HG03565 (cell line): ENCODE data around the gene CTNND2.
"Not testable (repeated sequence)": the region's sequence is repeated elsewhere in the genome, so short reads cannot be mapped to it uniquely, and the experiment has no call there.

Source experiments
- ATAC-seq: cut with Tn5 transposase; IDR thresholded peaks from one replicate; pipeline ENCODE4 v1.9.1; 2021; ENCODE audit warnings: mild to moderate bottlenecking, moderate library complexity; ENCODE audit not compliant: unreplicated experiment

Gene CTNND2

DNA sequence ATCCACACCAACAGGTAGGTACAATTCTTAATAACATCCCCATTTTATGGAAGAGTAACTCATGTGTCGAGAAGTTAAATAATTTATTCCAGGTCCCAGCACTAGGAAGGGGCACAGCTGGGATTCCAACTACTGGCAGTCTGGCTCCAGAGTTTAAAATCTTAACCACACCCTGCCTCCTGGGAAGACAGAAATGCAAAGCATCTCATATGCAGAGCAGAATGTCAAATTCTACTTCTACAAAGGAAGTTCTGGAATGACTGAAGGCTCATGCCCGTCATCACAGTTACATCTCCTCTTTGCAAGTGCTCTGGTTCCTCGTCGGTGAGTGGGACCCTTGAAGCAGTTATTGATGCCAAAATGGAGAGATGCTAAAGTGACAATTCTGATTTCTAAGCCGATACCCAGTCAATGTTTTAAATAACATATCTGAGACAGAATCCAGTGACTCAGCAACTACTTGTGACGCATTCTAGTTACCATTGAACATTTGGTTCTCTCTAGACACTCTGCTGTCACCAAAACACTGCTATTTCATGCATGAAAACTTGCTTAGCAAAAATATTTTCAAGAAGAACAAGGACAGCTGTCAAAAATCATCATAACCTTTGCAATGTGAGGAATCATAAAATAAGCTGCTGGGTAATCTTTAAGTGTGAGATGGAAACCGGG is 412.7 kb downstream of the CTNND2 start:
- ATAC-seq: no peak

DNA sequence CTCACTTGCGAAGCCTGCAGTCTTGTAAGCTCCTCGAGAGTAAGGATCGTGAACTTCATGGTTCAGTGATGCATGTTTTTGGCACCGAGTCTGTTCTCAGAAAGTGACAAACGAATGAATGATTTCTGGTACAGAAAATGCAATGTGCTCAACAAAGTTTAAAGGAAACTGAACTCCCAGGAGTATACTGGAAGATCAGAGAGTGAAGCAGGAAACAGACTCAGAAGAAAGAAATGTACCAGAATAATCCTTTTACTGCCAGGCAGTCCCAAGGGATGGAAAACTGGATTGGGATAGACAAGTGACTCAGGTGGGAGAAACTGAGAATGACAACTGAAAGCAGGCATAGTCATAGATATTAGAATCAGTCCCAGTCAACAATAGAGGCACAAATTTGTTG is 420.6 kb downstream of the CTNND2 start:
- no peak for ATAC-seq

DNA sequence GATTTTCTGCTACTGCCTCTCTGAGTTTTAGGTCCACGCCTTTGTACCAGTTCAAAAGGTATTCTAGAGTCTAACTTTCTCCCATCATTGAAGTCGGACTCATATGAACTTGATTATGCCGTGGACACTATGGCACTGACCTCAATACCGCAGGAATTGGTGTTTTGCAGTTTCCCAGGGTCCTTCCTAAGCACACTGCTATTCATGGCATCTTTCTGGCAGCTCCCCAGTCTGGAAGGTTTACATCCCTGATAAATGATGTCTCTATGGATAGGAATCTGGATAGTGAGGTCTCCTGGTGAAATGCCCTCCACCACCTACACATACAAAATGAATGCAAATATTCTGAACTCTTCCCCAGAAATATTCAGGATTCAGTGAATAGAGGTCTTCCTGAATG is 422.2 kb downstream of the CTNND2 start:
- no peak for ATAC-seq

DNA sequence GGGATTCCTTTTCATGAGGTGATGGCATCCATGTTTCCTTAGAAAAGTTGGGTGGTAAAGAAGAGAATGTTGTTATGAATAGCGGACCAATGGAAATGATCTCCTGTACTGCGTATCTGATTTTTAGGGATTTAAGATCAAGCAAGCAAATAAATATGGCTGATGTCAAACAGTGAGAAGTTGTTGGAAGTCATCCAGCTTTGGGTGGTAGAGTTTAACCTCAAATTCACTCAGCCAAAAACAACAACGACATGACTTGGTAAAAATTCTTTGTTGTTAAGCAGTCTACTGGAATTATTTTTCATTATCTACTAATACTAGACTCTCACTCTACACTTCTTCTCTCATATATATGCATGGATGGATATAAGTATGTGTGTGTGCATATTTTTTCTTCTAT is 426.5 kb downstream of the CTNND2 start:
- no peak for ATAC-seq

DNA sequence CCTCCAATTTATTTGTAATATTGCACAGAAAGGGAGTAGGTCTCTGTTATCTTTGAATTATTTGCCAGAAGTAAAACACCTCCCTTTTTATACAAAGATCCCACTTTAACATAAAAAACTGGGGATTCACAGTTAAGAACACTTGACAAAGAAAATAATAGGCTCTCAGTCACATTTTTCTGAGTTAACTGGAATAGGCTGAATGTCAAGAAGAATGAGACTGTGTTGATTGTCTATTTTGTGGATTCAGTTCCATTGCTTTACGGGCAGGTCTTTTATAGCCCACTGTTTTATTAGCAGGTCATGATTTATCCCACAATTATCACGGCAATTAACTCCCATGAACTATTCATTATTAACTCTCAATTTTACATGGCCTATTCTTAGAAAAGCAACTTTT is 427.4 kb downstream of the CTNND2 start:
- ATAC-seq: no peak

DNA sequence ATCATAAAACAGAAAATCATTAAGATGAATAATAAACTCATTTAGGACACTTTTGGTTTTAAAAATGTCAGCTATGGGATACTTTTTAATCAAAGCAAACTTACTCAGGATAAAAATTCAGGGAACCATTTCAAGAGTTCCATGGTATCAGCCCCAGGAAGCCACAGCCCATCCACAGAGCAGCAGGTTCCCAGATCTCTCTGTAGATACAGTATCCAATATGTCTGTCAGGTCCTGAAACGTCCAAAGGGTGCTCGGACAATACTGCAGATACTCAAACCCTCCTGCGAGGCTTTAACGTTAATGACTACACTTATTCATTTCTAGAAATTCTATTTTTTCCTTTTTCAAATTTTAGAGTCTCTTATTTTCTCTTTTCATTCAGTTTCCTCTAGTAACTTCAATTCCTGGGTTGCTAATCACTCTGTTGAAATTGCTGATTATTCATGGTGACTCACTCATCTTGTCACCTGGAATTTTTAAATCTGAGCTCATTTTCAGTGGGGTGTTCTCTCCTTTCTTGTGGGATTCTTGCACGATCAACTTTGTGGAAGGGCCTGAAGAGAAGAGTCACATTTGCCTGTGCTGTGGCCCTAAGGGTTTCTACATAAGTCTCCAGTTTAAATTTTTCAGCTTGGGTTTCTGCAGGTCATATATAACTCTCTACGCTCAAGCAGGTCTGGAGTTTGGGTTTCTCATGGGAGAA is 435.8 kb downstream of the CTNND2 start:
- no peak for ATAC-seq

DNA sequence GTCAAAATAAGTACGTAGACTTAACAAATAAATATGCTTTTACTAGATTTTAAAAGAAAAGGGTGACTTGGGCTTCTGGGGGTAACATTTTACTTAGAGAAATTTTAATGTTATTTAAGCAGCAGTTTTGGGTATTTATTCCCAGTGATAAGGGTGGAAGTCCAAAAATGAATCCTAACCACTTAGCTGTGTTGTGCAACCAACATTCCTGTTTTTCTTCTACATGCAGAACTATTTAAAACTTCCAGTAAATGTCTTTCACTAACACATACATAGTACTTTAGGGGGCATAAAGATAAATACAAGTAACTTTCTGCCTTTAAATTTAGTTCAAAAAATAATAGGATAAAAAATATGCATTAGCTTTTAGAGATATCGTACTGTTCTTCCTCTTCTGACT is 436.7 kb downstream of the CTNND2 start:
- no peak for ATAC-seq

DNA sequence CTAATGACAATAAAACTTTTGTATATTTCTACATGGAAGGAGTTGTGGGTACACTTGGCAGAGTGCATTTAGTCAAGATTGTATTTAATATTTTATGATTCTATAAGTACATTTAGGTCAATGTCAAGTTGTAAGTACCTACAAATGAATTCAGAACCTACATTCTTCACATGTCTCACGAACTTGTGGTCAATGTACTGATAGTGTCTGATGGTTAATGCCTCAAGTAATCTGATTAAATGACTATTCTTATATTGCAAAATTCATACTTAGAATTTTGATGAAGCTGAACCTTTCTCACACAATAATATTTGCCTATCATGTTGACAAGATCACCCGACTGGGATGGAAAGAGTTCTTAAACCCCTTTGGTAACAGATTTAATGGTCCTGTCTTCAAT is 444.5 kb downstream of the CTNND2 start:
- ATAC-seq: no peak

DNA sequence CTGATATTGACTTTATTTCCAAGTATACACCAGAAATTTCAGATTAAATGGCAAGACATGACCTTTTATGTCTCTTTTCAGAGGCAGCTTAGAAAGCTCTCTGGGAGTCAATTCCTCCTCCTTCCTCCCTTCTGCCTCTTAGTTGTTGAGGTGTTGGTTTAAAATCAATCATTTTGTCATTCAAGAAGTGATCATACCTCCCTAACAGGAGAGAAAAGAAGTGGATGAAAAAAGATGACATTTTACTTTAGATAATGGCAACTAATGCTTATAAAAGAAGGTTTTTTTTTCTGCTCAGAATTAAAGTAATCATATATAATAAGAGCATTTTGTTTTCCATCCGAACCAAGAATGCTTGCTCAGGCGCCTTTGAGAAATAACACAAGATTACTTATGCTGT is 448.7 kb downstream of the CTNND2 start:
- ATAC-seq: no peak

DNA sequence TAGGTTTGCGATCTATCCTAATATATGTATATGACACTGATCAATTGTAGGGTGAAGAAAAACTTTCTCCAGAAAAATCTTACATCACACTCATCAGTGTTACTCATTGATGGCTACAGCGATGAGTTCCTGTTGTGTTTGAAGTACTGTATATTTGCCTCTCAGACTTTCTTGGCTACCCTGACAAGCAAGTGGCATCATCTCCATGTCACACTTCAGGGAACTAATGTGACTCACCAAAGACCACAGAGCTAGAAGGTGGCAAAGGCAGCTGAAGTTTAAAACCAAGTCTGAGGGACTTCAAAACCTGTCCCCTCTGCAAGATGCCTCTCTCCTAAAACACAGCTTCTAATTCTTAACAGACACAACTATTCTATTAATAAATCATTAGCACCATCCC is 451.4 kb downstream of the CTNND2 start:
- no peak for ATAC-seq

DNA sequence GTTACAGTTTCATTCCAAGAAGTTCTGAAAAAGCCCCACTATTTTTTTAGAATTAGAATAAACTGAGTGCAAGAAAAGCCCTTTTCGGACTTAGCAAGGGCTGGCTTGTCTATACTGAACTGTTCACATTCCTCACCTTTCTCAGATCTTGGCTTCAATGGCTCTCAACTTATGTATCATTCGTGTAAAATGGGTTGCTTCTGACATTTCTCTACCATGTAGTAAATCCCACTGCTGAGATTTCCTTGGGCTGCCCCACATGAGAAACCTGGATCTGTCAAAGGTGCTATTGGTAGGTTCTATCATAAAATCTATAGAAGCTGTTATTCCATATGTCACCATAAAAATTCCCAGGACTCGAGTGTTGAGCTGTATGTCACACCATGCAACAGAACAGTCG is 454.3 kb downstream of the CTNND2 start:
- no peak for ATAC-seq

DNA sequence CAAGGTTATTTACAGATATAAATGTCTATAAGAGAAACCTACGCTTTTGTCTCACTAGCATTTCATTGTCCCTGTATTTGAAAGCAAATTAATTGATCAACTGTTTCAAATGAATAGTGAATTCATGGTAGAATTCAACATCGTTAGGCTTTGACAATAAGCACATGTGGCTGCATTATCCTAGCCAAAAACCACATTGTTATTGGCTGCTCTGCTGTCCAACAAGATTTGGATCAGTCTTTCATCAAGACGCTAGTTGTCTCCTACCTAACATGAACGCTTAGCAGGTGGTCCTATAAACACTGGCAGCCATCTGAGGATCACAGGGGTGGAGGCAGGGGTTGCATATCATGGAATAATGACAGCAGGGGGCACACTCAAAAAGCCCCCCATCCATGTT is 455.0 kb downstream of the CTNND2 start:
- ATAC-seq: no peak

DNA sequence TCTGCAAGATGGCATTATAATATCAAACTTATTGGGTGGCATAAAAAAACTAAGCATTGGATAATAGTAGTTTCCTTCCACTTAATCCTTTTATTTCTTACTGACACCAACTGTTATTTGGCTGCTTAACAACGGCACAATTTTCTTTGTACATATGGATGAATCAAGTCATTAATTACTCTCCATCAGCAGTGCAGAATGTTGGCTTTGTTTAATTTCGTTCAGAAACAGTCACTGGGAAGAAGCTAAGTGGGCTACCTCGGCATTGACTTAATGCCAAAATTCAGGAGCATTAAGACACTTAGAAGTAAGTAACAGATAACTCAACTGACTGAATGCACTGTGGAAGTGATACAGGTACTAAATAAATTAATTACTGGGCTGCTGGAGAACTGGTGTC is 460.4 kb downstream of the CTNND2 start:
- ATAC-seq: no peak

DNA sequence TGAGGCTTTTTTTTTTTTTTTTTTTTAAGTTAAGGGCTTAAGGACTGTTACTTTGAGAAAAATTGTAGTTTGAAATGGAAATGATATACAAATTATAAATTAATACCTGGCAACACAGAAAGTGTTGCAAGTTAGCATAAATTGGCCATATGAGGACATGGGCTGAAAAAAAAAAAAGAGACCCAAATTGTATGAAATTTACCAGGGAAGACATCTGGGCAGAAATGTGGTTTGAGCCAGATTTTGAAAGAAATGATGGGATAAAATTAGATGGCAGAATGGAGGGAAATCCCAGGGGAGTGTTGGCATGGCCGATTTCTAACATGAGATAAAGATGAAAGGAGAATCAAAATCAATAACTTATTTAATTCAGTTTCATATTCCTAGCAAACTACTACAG is 472.1 kb downstream of the CTNND2 start:
- ATAC-seq: no peak

DNA sequence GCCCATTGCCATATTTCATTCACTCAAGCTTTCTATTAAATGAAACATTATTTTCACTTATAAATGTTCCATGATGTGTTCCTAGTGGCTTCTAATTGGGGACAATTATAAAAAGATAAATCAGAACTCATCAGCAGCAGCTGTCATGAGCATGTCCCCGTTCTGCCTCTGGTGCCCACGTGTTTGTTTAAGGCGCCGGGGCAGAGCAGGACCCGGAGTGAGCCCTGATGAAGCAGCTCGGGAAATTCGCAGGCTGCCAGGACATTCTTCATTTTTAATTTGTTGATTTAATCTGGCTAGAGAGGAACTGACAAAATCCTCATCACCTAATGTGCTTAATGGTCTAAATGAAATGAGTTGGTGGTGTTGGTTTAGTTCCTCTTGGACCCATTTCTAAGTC is 475.0 kb downstream of the CTNND2 start:
- no peak for ATAC-seq

DNA sequence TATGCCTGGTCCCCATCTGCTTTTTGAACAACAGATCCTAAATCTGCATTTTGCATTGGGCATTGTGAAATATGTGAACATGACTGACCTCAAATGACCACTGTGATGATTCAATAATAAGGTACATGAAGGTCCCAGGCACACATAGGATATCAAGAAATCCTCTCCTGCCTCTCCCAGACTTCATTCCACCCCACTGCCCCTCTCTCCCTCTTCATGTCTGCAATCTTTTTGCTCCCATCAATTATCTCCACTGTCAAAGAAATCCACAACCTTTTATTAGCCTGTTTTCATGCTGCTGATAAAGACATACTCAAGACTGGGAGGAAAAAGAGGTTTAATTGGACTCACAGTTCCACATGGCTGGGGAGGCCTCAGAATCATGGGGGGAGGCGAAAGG is 476.7 kb downstream of the CTNND2 start:
- ATAC-seq: no peak

DNA sequence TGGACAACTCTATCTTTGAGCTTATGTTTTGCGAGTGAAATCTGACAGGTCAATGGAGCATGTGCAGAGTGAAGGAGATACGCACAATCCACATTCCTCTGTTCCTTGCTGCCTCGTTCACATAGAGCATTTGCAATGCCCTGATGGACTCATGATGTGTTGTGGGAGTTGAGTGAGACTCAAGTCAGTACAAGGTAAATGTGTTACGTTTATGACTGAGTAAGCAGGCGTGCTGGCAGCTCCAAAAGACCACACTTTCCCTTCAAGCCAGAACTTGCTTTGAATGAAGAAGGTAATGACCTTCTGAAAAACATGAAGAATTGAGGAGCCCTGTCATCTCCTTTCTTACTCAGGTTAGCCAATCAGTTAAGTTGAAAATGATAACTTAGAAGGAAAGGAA is 477.8 kb downstream of the CTNND2 start:
- ATAC-seq: no peak

DNA sequence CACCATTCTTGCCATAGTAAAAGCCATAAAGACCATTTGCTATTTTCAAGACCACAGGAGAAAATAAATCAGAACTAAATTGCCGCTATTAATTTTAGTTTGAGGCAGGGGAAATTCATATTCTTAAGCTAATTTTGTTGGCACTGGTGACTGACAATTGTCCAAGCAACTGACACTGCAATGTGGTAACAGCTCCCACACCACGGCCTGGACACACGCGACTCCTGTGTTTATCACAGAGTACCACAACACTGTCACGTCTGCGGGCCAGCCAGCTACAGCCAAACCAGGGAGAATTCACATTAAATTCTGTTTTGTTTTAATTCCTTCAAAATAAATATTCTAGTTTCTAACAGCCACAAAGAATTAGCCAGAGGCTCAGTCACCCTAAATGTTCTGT is 481.9 kb downstream of the CTNND2 start:
- ATAC-seq: no peak

DNA sequence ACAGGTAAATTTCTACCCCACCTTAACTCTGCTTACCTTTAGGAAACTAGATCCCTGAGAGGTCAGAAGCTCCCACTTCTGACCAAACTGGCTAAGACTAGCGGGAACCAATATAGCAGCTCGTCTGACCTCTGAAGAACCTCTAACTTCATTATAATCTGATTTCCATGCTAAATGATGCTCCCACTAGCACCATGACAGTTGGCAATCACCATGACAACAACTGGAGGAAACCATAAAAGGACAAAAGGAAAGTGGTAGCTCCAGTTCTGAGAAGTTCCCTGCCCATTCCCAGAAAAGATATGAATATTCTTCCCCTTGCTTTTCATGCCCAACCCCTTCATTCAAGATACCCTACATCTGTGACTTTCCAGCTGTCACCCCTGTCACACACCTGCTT is 483.3 kb downstream of the CTNND2 start:
- ATAC-seq: no peak

DNA sequence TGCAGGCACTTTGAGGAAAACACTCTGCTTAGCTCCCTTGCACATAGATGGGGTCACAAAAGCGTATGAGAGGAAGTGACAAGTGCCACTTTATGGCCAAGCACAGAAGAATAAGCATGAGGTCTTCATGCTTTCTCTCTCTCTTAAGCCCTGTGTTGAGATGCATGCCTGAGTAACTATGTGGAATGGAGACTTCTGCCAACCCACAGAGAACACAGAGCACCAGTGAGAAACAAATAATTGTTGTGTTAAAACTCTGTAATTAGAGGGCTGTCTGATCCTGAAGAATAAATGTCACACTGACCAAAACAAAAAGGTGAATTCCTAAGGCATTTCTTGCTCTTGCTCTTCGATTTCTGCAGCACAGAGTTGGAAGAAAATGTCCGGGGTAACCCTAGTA is 488.5 kb downstream of the CTNND2 start:
- no peak for ATAC-seq

DNA sequence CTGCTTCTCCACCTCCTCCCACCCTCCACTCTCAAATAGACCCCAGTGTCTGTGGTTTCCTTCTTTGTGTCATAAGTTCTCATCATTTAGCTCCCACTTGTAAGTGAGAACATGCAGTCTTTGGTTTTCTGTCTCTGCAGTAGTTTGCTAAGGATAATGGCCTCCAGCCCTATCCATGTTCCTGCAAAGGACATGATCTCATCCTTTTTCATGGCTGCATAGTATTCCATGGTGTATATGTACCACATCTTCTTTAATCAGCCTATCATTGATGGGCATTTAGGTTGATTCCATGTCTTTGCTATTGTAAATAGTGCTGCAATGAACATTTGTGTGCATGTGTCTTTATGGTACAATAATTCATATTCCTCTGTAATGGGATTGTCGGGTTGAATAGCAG is 489.5 kb downstream of the CTNND2 start:
- not testable (repeated sequence) for ATAC-seq

DNA sequence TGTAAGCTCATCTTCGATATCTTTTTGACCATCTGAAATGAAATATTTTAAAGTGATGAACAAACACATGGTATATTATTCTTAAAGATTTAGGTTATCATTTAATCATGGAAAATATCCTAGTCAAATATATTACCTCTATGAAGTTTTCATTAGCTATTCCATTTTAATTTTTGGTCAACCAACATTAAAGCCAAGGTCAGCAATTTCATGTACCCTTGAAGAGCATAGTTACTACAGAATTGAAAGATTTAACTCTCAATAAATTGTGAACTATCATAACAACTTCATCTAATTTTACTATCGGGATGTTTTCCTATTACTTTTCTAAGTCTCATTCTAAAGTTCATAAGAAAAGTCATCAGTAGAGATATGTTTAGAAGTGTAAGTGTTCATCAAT is 492.6 kb downstream of the CTNND2 start:
- no peak for ATAC-seq

DNA sequence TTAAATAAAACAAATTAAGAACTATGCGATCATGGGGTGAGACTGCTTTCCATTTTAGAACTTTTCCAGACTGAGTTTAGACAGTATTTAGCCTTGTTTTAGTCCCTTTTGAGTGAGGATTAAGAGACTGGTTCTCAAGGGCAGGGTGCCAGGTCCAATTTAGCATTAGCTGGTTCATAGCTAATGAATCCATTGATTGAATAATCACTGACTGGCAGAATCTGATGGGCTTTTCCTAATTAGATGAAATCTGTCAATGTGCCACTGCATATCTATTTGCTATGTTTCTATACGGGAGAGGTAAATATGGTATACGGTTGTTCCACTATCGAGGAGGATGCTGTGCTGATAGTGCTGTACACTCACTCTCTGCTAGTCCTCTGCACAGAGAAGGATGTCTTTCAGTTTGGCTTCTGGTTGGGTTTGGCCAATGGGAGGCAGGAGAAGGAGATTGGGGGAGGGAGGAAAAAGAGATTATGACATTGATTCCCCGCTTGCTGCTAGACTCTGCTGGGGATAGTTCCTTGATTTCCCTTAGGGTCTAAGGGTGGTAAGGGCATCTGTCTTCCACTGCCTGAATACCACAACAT is 496.6 kb downstream of the CTNND2 start:
- no peak for ATAC-seq
